K562 (cell line): ENCODE data around the gene EIF4E. TPM values are rescaled to one million over a fixed set of nuclear protein-coding genes. Genes with fewer than 3 reads are reported as not detected.

Source experiments
- ARHGAP35 ChIP-seq: fragments of 450-650 bp; IDR thresholded peaks from 2 replicates; pipeline ENCODE4 v1.6.1; 2018; ENCODE audit not compliant: partially characterized antibody
- CBX2 ChIP-seq: fragments of 200-600 bp; sonication (generic); IDR thresholded peaks from one replicate; pipeline ENCODE4 v1.6.1; 2012; ENCODE audit warnings: mild to moderate bottlenecking, low read length, inconsistent platforms; ENCODE audit not compliant: insufficient read depth, poor library complexity, severe bottlenecking
- HIVEP1 ChIP-seq: fragments of 250-450 bp; sonication (Bioruptor Pico); IDR thresholded peaks from 2 replicates; pipeline ENCODE4 v1.4.0; 2020; ENCODE audit warnings: mild to moderate bottlenecking
- NR2F6 ChIP-seq: fragments of 450-650 bp; formaldehyde crosslinking; IDR thresholded peaks from 2 replicates; pipeline ENCODE4 v1.4.0; 2020; ENCODE audit warnings: mild to moderate bottlenecking
- NUFIP1 ChIP-seq: fragments of 450-650 bp; IDR thresholded peaks from 2 replicates; pipeline ENCODE4 v1.6.1; 2018; ENCODE audit not compliant: partially characterized antibody
- PML ChIP-seq: IDR thresholded peaks from 2 replicates; pipeline ENCODE4 v1.6.1; 2012; ENCODE audit warnings: low read length, inconsistent platforms
- SMAD2 ChIP-seq: fragments of 150-350 bp; IDR thresholded peaks from 2 replicates; pipeline ENCODE4 v1.6.1; 2014; ENCODE audit warnings: low read depth, mild to moderate bottlenecking, low read length
- SNIP1 ChIP-seq: fragments of 450-650 bp; IDR thresholded peaks from 2 replicates; pipeline ENCODE4 v1.7.1; 2017; ENCODE audit warnings: low read depth, mild to moderate bottlenecking
- SREBF2 ChIP-seq: sonication (generic); formaldehyde crosslinking; IDR thresholded peaks from 2 replicates; pipeline ENCODE4 v1.4.0; 2020; ENCODE audit warnings: mild to moderate bottlenecking, missing genetic modification reagents
- TFAM ChIP-seq: fragments of 250-450 bp; sonication (Bioruptor Pico); conservative IDR thresholded peaks from 2 replicates; pipeline ENCODE4 v1.5.0; 2021; ENCODE audit warnings: mild to moderate bottlenecking, moderate library complexity
- ZFP1 ChIP-seq: fragments of 450-650 bp; formaldehyde crosslinking; IDR thresholded peaks from 2 replicates; pipeline ENCODE4 v1.4.0; 2020; ENCODE audit warnings: mild to moderate bottlenecking, mixed read lengths
- ZNF408 ChIP-seq: fragments of 250-450 bp; sonication (Bioruptor Pico); IDR thresholded peaks from 2 replicates; pipeline ENCODE4 v1.4.0; 2020; ENCODE audit warnings: low read depth, mild to moderate bottlenecking, moderate library complexity
- ZNF785 ChIP-seq: fragments of 250-450 bp; sonication (Bioruptor Pico); IDR thresholded peaks from 2 replicates; pipeline ENCODE4 v1.4.0; 2020; ENCODE audit warnings: mild to moderate bottlenecking
- polyA plus RNA-seq, 8 experiments: library from polyadenylated mRNA; depleted of rRNA in 4 of 8; stranded (reverse) in 5 of 8; unstranded in 3 of 8; fragments of >200 nt; fragmentation: Nextera tagmentation in 2 of 8; fragmentation: Illumina TruSeq in 1 of 8; extraction: Ambion mirVana in 2 of 8; extraction: Trizol in 1 of 8; gene quantifications; 2 replicates each; pipeline versions ENCODE4 v1.2.1 to v1.2.3, GENCODE V29; 2011 to 2014; ENCODE audit warnings: inconsistent platforms in 1 of 8, missing spikeins in 1 of 8
- total RNA-seq, 7 experiments: library from RNA; depleted of rRNA in 6 of 7; stranded (reverse); fragments of >200 nt in 6 of 7; fragmentation: Illumina TruSeq in 2 of 7; extraction: Trizol in 2 of 7; gene quantifications; 2 replicates each; pipeline versions ENCODE4 v1.2.1 to v1.2.3, GENCODE V29; 2011 to 2021; ENCODE audit warnings: low replicate concordance in 1 of 7
- TF ChIP-seq, protein P1 (sequence below): fragments of 250-450 bp; sonication (Bioruptor Pico); IDR thresholded peaks from 2 replicates; pipeline ENCODE4 v1.8.0; 2022; ENCODE audit warnings: inconsistent platforms
- TF ChIP-seq, protein P2 (sequence below): fragments of 250-450 bp; sonication (Bioruptor Pico); IDR thresholded peaks from 2 replicates; pipeline ENCODE4 v1.4.0; 2020; ENCODE audit warnings: mild to moderate bottlenecking
- TF ChIP-seq, protein P3 (sequence below): fragments of 450-650 bp; conservative IDR thresholded peaks from 2 replicates; pipeline ENCODE4 v1.6.1; 2016; ENCODE audit warnings: missing genetic modification characterization, low read depth, mild to moderate bottlenecking, missing compliant biosample characterization, moderate library complexity
- TF ChIP-seq, protein P4 (sequence below): fragments of 250-450 bp; sonication (Bioruptor Pico); IDR thresholded peaks from 2 replicates; pipeline ENCODE4 v1.4.0; 2020; ENCODE audit warnings: mild to moderate bottlenecking, moderate library complexity
- TF ChIP-seq, protein P5 (sequence below), 2 experiments: fragments of 450-650 bp; conservative IDR thresholded peaks; 2 replicates each; pipeline ENCODE4 v1.6.1; 2017; ENCODE audit warnings: mild to moderate bottlenecking in 2 of 2, moderate library complexity in 2 of 2
- TF ChIP-seq, protein P6 (sequence below): sonication (generic); formaldehyde crosslinking; IDR thresholded peaks from 2 replicates; pipeline ENCODE4 v1.8.0; 2023; ENCODE audit warnings: mild to moderate bottlenecking, missing genetic modification reagents

The EIF4E gene
- total and polyA plus RNA-seq, 9 of the 15 experiments (the other 6 are each of a cell fraction or from before 2014, with no cell fraction given): 164 to 489 (median 179) TPM

DNA sequence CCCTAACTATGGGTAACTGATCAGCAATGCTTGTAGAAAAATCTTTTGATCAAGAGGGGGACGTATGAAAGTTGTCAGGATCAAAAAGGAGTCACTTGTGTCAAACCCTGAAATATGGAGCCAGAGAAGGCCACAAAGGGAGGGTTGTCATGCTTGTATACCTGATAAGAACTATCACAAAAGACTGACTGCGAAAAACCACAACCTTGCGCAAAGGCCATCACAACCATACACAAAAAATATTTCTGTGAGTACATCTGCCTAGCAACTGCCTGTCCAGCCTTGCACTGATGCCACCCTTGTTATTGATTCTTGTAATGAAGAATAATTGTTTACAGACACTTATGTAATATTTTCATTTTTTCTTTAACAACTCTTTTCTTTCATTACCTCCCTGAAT lies 22.8 kb upstream of the EIF4E start (continued):
- TF ChIP-seq, protein P1, sequence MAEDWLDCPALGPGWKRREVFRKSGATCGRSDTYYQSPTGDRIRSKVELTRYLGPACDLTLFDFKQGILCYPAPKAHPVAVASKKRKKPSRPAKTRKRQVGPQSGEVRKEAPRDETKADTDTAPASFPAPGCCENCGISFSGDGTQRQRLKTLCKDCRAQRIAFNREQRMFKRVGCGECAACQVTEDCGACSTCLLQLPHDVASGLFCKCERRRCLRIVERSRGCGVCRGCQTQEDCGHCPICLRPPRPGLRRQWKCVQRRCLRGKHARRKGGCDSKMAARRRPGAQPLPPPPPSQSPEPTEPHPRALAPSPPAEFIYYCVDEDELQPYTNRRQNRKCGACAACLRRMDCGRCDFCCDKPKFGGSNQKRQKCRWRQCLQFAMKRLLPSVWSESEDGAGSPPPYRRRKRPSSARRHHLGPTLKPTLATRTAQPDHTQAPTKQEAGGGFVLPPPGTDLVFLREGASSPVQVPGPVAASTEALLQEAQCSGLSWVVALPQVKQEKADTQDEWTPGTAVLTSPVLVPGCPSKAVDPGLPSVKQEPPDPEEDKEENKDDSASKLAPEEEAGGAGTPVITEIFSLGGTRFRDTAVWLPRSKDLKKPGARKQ (CRISPR knock-in tag): no peak
- TF ChIP-seq ZFP1 (CRISPR knock-in tag) (no peak), ARHGAP35 (no peak), NR2F6 (no peak), SMAD2 (no peak), HIVEP1 (CRISPR knock-in tag) (no peak), ZNF408 (CRISPR knock-in tag) (no peak), ZNF785 (CRISPR knock-in tag) (no peak), PML (no peak), CBX2 (no peak), NUFIP1 (no peak), TFAM (CRISPR knock-in tag) (no peak), SNIP1 (no peak), SREBF2 (CRISPR knock-in tag) (no peak)
- TF ChIP-seq, protein P2, sequence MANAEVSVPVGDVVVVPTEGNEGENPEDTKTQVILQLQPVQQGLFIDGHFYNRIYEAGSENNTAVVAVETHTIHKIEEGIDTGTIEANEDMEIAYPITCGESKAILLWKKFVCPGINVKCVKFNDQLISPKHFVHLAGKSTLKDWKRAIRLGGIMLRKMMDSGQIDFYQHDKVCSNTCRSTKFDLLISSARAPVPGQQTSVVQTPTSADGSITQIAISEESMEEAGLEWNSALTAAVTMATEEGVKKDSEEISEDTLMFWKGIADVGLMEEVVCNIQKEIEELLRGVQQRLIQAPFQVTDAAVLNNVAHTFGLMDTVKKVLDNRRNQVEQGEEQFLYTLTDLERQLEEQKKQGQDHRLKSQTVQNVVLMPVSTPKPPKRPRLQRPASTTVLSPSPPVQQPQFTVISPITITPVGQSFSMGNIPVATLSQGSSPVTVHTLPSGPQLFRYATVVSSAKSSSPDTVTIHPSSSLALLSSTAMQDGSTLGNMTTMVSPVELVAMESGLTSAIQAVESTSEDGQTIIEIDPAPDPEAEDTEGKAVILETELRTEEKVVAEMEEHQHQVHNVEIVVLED (CRISPR knock-in tag): no peak
- TF ChIP-seq, protein P3, sequence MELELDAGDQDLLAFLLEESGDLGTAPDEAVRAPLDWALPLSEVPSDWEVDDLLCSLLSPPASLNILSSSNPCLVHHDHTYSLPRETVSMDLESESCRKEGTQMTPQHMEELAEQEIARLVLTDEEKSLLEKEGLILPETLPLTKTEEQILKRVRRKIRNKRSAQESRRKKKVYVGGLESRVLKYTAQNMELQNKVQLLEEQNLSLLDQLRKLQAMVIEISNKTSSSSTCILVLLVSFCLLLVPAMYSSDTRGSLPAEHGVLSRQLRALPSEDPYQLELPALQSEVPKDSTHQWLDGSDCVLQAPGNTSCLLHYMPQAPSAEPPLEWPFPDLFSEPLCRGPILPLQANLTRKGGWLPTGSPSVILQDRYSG (tag): no peak
- TF ChIP-seq, protein P4, sequence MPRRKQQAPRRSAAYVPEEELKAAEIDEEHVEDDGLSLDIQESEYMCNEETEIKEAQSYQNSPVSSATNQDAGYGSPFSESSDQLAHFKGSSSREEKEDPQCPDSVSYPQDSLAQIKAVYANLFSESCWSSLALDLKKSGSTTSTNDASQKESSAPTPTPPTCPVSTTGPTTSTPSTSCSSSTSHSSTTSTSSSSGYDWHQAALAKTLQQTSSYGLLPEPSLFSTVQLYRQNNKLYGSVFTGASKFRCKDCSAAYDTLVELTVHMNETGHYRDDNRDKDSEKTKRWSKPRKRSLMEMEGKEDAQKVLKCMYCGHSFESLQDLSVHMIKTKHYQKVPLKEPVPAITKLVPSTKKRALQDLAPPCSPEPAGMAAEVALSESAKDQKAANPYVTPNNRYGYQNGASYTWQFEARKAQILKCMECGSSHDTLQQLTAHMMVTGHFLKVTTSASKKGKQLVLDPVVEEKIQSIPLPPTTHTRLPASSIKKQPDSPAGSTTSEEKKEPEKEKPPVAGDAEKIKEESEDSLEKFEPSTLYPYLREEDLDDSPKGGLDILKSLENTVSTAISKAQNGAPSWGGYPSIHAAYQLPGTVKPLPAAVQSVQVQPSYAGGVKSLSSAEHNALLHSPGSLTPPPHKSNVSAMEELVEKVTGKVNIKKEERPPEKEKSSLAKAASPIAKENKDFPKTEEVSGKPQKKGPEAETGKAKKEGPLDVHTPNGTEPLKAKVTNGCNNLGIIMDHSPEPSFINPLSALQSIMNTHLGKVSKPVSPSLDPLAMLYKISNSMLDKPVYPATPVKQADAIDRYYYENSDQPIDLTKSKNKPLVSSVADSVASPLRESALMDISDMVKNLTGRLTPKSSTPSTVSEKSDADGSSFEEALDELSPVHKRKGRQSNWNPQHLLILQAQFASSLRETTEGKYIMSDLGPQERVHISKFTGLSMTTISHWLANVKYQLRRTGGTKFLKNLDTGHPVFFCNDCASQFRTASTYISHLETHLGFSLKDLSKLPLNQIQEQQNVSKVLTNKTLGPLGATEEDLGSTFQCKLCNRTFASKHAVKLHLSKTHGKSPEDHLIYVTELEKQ (CRISPR knock-in tag): no peak
- TF ChIP-seq, protein P5, sequence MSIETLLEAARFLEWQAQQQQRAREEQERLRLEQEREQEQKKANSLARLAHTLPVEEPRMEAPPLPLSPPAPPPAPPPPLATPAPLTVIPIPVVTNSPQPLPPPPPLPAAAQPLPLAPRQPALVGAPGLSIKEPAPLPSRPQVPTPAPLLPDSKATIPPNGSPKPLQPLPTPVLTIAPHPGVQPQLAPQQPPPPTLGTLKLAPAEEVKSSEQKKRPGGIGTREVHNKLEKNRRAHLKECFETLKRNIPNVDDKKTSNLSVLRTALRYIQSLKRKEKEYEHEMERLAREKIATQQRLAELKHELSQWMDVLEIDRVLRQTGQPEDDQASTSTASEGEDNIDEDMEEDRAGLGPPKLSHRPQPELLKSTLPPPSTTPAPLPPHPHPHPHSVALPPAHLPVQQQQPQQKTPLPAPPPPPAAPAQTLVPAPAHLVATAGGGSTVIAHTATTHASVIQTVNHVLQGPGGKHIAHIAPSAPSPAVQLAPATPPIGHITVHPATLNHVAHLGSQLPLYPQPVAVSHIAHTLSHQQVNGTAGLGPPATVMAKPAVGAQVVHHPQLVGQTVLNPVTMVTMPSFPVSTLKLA (conservative IDR thresholded peaks at IDR 0.05): no peak
- TF ChIP-seq, protein P6, sequence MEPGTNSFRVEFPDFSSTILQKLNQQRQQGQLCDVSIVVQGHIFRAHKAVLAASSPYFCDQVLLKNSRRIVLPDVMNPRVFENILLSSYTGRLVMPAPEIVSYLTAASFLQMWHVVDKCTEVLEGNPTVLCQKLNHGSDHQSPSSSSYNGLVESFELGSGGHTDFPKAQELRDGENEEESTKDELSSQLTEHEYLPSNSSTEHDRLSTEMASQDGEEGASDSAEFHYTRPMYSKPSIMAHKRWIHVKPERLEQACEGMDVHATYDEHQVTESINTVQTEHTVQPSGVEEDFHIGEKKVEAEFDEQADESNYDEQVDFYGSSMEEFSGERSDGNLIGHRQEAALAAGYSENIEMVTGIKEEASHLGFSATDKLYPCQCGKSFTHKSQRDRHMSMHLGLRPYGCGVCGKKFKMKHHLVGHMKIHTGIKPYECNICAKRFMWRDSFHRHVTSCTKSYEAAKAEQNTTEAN (CRISPR knock-in tag): no peak
